ENCODE results near the gene GLOD4. TPM values are rescaled to one million over a fixed set of nuclear protein-coding genes. Genes with fewer than 3 reads are reported as not detected.
"Not testable (repeated sequence)": the region's sequence is repeated elsewhere in the genome, so short reads cannot be mapped to it uniquely, and the experiment has no call there.

The GLOD4 gene
- total RNA-seq, 1 donor from 2014 or later: 62.2 TPM

- no peak for DNase-seq (ENCODE audit: low read depth)
- no peak overlapping the region for H3K4me3 ChIP-seq (ENCODE audit: low read depth, low read length)
- no peak for TF ChIP-seq CTCF (conservative IDR thresholded peaks at IDR 0.05; ENCODE audit: low read depth, low read length)
These were observed 9.1 kb downstream of the GLOD4 start for GRCh38 chr17:773016-773415.

GRCh38 chr17:767076-767475 lies 15.0 kb downstream of the GLOD4 start:
- no peak for TF ChIP-seq CTCF (conservative IDR thresholded peaks at IDR 0.05; ENCODE audit: low read depth, low read length)
- DNase-seq (ENCODE audit: low read depth): no peak
- no peak overlapping the region for H3K4me3 ChIP-seq (ENCODE audit: low read depth, low read length)

GRCh38 chr17:760371-760770 lies 21.7 kb downstream of the GLOD4 start:
- no peak for TF ChIP-seq CTCF (conservative IDR thresholded peaks at IDR 0.05; ENCODE audit: low read depth, low read length)

GRCh38 chr17:759964-760363 lies 22.1 kb downstream of the GLOD4 start:
- TF ChIP-seq CTCF (conservative IDR thresholded peaks at IDR 0.05; ENCODE audit: low read depth, low read length): no peak
- DNase-seq (ENCODE audit: low read depth): no peak
- H3K4me3 ChIP-seq (ENCODE audit: low read depth, low read length): no peak overlapping the region

More at GRCh38 chr17:760371-760770, 21.7 kb downstream of the GLOD4 start:
- no peak overlapping the region for H3K4me3 ChIP-seq (ENCODE audit: low read depth, low read length)
- DNase-seq (ENCODE audit: low read depth): no peak

- DNase-seq (ENCODE audit: low read depth); H3K4me3 ChIP-seq (ENCODE audit: low read depth, low read length): not testable (repeated sequence)
These were observed 26.0 kb downstream of the GLOD4 start for GRCh38 chr17:756010-756567.

- not testable (repeated sequence) for DNase-seq (ENCODE audit: low read depth); H3K4me3 ChIP-seq (ENCODE audit: low read depth, low read length)
These were observed 26.6 kb downstream of the GLOD4 start for GRCh38 chr17:755319-755961.

- no peak for TF ChIP-seq CTCF (conservative IDR thresholded peaks at IDR 0.05; ENCODE audit: low read depth, low read length)
- no peak for DNase-seq (ENCODE audit: low read depth)
- no peak overlapping the region for H3K4me3 ChIP-seq (ENCODE audit: low read depth, low read length)
These were observed 28.7 kb downstream of the GLOD4 start for GRCh38 chr17:753418-753817.

- DNase-seq (ENCODE audit: low read depth): no peak
- H3K4me3 ChIP-seq (ENCODE audit: low read depth, low read length): peak overlapping the region; percentile 82
- no peak for TF ChIP-seq CTCF (conservative IDR thresholded peaks at IDR 0.05; ENCODE audit: low read depth, low read length)
These were observed 29.4 kb downstream of the GLOD4 start for GRCh38 chr17:752620-753219.
